OCI-LY7 (cell line): ENCODE results near the gene ZBTB21.

Experiments used
- EZH2phosphoT487 ChIP-seq: fragments of 200-600 bp; sonication (generic); IDR thresholded peaks from 2 replicates; pipeline ENCODE4 v1.6.1; 2018; ENCODE audit warnings: low read depth, borderline replicate concordance, mild to moderate bottlenecking, mixed run types, antibody characterized with exemption, low read length, moderate library complexity, mixed read lengths
- TF ChIP-seq, protein P1 (sequence below): fragments of 200-600 bp; sonication (generic); conservative IDR thresholded peaks from 2 replicates; pipeline ENCODE4 v1.5.1; 2014; ENCODE audit warnings: mild to moderate bottlenecking, antibody characterized with exemption, low read length, moderate library complexity, mixed read lengths

DNA sequence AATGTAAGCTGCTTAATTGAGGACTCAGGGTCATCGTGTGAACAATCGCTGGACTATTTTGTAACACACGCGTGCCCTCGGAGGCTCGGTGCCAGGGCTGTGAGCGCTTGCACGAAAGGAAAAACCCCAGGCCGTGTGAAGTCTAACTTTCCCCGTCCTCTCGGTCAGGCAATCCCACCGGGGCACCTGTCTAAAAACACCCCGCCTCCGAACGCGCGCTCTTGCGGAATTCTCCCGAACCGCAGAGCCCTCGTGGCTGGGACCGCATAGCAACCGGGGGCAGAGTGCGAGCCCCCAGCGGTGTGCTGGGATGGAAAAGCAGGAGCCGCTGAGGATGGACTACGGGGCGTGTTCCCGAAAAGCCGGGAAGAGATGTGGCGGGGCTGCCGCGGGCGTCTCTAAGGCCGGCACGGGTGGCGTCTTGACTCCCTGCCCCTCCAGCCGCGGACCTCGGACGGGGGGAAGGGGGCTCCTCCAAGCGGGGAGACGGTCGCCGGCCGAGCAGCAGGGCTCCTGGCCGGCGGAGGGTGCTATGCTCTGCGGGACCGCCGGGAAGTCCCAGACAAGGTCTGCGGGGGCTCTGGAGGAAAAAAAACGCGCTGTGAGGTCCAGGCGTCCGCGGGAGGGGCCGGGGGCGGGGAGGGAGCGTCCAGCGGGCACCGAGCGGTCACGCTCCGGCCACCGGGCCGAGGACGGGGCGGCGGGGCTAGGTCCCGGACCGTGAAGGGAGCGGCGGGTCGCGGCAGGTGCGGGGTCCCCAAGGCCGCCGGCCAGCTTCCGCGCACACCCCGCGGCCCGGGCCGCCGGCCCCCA is 936 bp downstream of the ZBTB21 start:
- TF ChIP-seq, protein P1, sequence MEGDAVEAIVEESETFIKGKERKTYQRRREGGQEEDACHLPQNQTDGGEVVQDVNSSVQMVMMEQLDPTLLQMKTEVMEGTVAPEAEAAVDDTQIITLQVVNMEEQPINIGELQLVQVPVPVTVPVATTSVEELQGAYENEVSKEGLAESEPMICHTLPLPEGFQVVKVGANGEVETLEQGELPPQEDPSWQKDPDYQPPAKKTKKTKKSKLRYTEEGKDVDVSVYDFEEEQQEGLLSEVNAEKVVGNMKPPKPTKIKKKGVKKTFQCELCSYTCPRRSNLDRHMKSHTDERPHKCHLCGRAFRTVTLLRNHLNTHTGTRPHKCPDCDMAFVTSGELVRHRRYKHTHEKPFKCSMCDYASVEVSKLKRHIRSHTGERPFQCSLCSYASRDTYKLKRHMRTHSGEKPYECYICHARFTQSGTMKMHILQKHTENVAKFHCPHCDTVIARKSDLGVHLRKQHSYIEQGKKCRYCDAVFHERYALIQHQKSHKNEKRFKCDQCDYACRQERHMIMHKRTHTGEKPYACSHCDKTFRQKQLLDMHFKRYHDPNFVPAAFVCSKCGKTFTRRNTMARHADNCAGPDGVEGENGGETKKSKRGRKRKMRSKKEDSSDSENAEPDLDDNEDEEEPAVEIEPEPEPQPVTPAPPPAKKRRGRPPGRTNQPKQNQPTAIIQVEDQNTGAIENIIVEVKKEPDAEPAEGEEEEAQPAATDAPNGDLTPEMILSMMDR = peak; percentile 65
- no peak for TF ChIP-seq EZH2phosphoT487
